ENCODE data around the gene LGALS4.
"Not testable (repeated sequence)": the region's sequence is repeated elsewhere in the genome, so short reads cannot be mapped to it uniquely, and the experiment has no call there.

The LGALS4 gene

DNA sequence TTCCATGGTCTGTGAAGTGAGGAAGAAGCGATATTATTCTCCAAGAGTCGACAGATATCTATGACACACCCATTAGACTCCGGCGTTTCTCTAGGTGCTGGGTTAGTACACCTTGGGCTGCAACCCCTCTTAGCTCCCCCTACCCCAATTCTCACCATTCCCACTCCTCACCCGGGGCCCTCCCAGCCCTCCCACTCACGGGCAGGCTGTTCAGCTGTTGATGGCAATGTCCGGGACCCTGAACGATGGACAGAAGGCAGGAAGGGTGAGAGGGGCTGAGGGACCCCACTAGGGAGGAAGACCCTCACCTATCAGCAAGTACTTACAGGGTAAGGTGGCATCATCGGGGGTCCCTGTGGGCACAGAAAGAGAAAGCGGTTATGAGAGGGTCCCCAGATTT is 9.2 kb downstream of the LGALS4 start:
- TF ChIP-seq, protein P1, sequence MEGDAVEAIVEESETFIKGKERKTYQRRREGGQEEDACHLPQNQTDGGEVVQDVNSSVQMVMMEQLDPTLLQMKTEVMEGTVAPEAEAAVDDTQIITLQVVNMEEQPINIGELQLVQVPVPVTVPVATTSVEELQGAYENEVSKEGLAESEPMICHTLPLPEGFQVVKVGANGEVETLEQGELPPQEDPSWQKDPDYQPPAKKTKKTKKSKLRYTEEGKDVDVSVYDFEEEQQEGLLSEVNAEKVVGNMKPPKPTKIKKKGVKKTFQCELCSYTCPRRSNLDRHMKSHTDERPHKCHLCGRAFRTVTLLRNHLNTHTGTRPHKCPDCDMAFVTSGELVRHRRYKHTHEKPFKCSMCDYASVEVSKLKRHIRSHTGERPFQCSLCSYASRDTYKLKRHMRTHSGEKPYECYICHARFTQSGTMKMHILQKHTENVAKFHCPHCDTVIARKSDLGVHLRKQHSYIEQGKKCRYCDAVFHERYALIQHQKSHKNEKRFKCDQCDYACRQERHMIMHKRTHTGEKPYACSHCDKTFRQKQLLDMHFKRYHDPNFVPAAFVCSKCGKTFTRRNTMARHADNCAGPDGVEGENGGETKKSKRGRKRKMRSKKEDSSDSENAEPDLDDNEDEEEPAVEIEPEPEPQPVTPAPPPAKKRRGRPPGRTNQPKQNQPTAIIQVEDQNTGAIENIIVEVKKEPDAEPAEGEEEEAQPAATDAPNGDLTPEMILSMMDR (conservative IDR thresholded peaks at IDR 0.05): no peak
- TF ChIP-seq ZFX (IDR thresholded peaks at IDR 0.05): no peak
- H3K27ac ChIP-seq: no peak overlapping the region

DNA sequence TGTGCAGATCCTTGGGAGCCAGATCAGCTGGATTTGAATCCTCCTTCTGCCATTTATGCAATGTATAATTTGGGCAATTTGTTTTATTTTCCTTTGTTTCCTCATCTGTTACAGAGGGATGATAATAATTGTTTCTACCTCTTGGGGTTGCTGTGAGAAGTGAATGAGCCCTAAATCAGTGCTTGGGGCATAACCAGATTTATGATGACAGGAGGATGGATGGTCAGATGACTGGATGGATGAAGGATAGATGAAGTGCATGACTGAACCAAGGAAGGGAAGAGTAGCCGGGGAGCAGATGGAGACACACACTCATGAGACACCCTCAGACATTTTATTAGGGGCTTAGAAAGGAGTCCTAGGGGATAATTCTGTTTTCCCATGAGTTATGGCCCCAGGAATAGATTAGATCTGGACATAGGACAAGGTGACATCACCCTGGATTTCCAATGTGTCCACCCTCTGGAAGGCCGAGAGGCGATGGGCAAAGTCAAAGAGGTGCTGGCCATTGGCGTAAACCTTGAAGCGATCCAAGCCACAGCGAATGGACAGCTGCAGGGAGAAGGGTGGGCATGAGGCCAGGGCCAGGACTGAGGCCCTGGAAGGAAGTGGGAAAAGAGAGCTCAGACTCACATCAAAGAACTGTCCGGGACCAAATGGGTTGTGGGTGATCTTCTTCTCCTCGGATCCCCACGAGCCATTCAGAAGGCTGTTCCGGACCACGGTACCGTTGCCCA is 11.2 kb downstream of the LGALS4 start:
- H3K27ac ChIP-seq: no peak overlapping the region
- no peak for TF ChIP-seq ZFX (IDR thresholded peaks at IDR 0.05)
- TF ChIP-seq, protein P1 (conservative IDR thresholded peaks at IDR 0.05): no peak

DNA sequence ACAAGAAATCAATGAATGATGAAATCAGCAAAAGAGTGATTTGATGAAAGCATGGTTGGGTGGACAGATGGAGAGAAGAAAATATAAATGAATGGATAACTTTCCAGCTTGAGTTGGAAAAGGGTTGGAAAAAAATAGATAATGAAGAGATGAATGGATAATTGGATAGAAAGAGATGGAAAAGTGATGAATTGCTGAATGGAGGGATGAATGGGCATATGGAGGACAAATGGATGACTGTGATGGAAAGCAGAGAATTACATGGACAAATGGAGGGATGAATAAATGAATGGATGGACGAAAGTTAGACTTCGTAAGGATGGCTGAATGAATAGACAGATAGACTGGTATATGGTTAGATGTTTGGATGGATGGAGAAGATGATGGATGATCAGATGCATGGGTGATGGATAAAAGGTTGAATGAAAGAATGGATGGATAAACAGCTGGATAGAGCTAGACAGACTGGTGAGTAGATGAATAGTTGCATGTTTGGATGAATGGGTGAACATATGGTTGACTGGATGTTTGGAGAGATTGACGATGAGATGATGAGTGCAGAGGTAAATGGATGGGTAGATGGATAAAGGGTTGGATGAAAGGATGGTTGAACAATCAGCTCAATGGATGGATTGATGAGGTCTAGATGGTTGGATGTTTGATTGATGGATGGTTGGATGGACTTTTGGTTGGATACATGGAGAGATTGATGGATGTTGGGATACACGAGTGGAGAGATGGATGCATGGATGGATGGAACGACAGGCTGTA is 12.0 kb downstream of the LGALS4 start:
- H3K27ac ChIP-seq: no peak overlapping the region
- TF ChIP-seq, protein P1 (conservative IDR thresholded peaks at IDR 0.05): no peak
- no peak for TF ChIP-seq ZFX (IDR thresholded peaks at IDR 0.05)

DNA sequence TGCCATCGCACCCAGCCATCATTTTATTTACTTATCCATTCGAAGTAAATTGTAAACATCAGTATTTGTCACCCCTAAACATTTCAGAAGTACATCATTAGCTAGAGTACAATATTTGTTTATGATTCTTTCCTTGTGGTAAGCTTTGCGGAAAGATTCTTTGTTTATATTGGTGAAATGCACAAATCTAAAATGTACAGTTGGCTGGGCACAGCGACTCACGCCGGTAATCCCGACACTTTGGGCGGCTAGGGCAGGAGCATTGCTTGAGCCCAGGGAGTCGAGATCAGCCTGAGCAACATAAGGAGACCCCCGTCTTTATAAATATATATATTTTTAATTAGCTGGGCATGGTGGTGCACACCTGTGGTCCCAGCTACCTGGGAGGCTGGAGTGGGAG is 13.6 kb downstream of the LGALS4 start:
- TF ChIP-seq, protein P1 (conservative IDR thresholded peaks at IDR 0.05): no peak
- no peak for TF ChIP-seq ZFX (IDR thresholded peaks at IDR 0.05)
- no peak overlapping the region for H3K27ac ChIP-seq

DNA sequence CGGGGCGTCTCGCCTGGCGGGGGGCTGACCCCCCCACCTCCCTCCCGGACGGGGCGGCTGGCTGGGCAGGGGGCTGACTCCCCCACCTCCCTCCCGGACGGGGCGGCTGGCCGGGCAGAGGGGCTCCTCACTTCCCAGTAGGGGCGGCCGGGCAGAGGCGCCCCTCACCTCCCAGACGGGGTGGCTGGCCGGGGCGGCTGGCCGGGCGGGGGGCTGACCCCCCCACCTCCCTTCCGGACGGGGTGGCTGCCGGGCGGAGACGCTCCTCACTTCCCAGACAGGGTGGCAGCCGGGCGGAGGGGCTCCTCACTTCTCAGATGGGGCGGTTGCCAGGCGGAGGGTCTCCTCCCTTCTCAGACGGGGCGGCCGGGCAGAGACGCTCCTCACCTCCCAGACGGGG is 15.0 kb downstream of the LGALS4 start:
- not testable (repeated sequence) for H3K27ac ChIP-seq

DNA sequence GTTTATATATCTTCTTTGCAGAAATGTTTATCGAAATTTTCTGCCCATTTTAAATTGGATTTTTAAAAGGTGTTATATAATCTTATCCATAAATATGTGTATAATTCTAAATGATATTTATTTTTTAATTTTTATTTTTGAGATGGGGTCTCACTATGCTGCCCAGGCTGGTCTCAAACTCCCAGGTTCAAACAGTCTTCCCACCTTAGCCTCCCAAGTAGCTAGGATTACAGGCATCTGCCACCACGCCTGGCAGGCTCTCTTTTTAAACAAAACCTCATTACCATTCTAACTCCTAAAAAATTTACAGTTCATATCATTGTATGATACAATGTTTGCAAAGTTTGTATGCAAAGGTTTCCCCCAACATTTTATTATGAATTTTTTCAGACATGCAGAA is 16.6 kb downstream of the LGALS4 start:
- TF ChIP-seq, protein P1 (conservative IDR thresholded peaks at IDR 0.05): no peak
- no peak for TF ChIP-seq ZFX (IDR thresholded peaks at IDR 0.05)
- H3K27ac ChIP-seq: no peak overlapping the region

- TF ChIP-seq, protein P1 (conservative IDR thresholded peaks at IDR 0.05): no peak
- no peak for TF ChIP-seq ZFX (IDR thresholded peaks at IDR 0.05)
- no peak overlapping the region for H3K27ac ChIP-seq
These were observed 17.2 kb downstream of the LGALS4 start for GRCh38 chr19:38795549-38795948.

Measured in C4-2B (cell line).